K562 (cell line): ENCODE measurements around the gene GAMT. TPM values are rescaled to one million over a fixed set of nuclear protein-coding genes. Genes with fewer than 3 reads are reported as not detected.

Experiments used
- ELK1 ChIP-seq: sonication (generic); formaldehyde crosslinking; IDR thresholded peaks from 2 replicates; pipeline ENCODE4 v1.8.1; 2022; ENCODE audit warnings: missing genetic modification reagents
- KLF1 ChIP-seq: fragments of 450-650 bp; IDR thresholded peaks from 2 replicates; pipeline ENCODE4 v1.6.1; 2016; ENCODE audit warnings: missing genetic modification characterization, missing compliant biosample characterization
- NFXL1 ChIP-seq: fragments of 450-650 bp; formaldehyde crosslinking; IDR thresholded peaks from 2 replicates; pipeline ENCODE4 v1.4.0; 2021; ENCODE audit warnings: mild to moderate bottlenecking
- NR2C1 ChIP-seq, 2 experiments: fragments of 450-650 bp; IDR thresholded peaks; 2 replicates each; pipeline ENCODE4 v1.6.1; 2017; ENCODE audit warnings: mild to moderate bottlenecking in 2 of 2, antibody characterized with exemption in 1 of 2, inconsistent platforms in 1 of 2, missing compliant biosample characterization in 1 of 2, missing genetic modification characterization in 1 of 2
- RAD51 ChIP-seq: fragments of 450-650 bp; IDR thresholded peaks from 2 replicates; pipeline ENCODE4 v1.7.1; 2016; ENCODE audit warnings: low read depth, mild to moderate bottlenecking, borderline replicate concordance
- RCOR1 ChIP-seq, 2 experiments: IDR thresholded peaks; 2 replicates each; pipeline ENCODE4 v1.6.1; 2012; ENCODE audit warnings: low read depth in 2 of 2, low read length in 2 of 2, borderline replicate concordance in 1 of 2, improper control_type of control experiment in 1 of 2
- SPI1 ChIP-seq: IDR thresholded peaks from 2 replicates; pipeline ENCODE4 v1.6.1; 2011; ENCODE audit warnings: low read depth, low read length, control low read depth, borderline replicate concordance
- THRAP3 ChIP-seq: fragments of 450-650 bp; IDR thresholded peaks from 2 replicates; pipeline ENCODE4 v1.6.1; 2016; ENCODE audit warnings: mild to moderate bottlenecking, inconsistent platforms, borderline replicate concordance
- TRIM25 ChIP-seq: fragments of 450-650 bp; IDR thresholded peaks from 2 replicates; pipeline ENCODE4 v1.7.0; 2016; ENCODE audit warnings: borderline replicate concordance
- ZBTB33 ChIP-seq: sonication (generic); formaldehyde crosslinking; IDR thresholded peaks from 2 replicates; pipeline ENCODE4 v1.8.1; 2023; ENCODE audit warnings: mild to moderate bottlenecking, missing genetic modification reagents
- ZNF592 ChIP-seq: fragments of 450-650 bp; IDR thresholded peaks from 2 replicates; pipeline ENCODE4 v1.6.1; 2017; ENCODE audit warnings: antibody characterized with exemption, mild to moderate bottlenecking
- ZNF699 ChIP-seq: fragments of 250-450 bp; sonication (Bioruptor Pico); IDR thresholded peaks from 2 replicates; pipeline ENCODE4 v1.8.0; 2021; ENCODE audit warnings: mild to moderate bottlenecking, moderate library complexity; ENCODE audit not compliant: insufficient replicate concordance
- polyA plus RNA-seq, 8 experiments: library from polyadenylated mRNA; depleted of rRNA in 4 of 8; stranded (reverse) in 5 of 8; unstranded in 3 of 8; fragments of >200 nt; fragmentation: Nextera tagmentation in 2 of 8; fragmentation: Illumina TruSeq in 1 of 8; extraction: Ambion mirVana in 2 of 8; extraction: Trizol in 1 of 8; gene quantifications; 2 replicates each; pipeline versions ENCODE4 v1.2.1 to v1.2.3, GENCODE V29; 2011 to 2014; ENCODE audit warnings: inconsistent platforms in 1 of 8, missing spikeins in 1 of 8
- total RNA-seq, 7 experiments: library from RNA; depleted of rRNA in 6 of 7; stranded (reverse); fragments of >200 nt in 6 of 7; fragmentation: Illumina TruSeq in 2 of 7; extraction: Trizol in 2 of 7; gene quantifications; 2 replicates each; pipeline versions ENCODE4 v1.2.1 to v1.2.3, GENCODE V29; 2011 to 2021; ENCODE audit warnings: low replicate concordance in 1 of 7

Gene GAMT
- total and polyA plus RNA-seq, 9 of the 15 experiments (the other 6 are each of a cell fraction or from before 2014, with no cell fraction given): 1.3 to 35.3 (median 27.2) TPM

GRCh38 chr19:1435378-1435989 lies 34.1 kb upstream of the GAMT start (continued):
- TF ChIP-seq NFXL1: no peak
- TF ChIP-seq ZBTB33 (CRISPR knock-in tag): peak; percentile 94
- TF ChIP-seq ZNF699 (CRISPR knock-in tag): no peak
- TF ChIP-seq ELK1 (CRISPR knock-in tag): no peak
- peak; percentile 30; the same call in 1 of the 2 replicates for TF ChIP-seq RAD51
- peak; percentile 46; the same call in 1 of the 2 replicates for TF ChIP-seq ZNF592
- peak; percentile 48; the same call in 1 of the 2 replicates for TF ChIP-seq SPI1
- no peak for TF ChIP-seq THRAP3
- 0 out of 2 replicates have a peak, but pooled peaks have one; percentile 42 for TF ChIP-seq KLF1 (tag)
- 0 out of 2 replicates have a peak, but pooled peaks have one; percentile 21 for TF ChIP-seq NR2C1 (IDR thresholded peaks at IDR 0.05)
- no peak for TF ChIP-seq NR2C1 (tag; IDR thresholded peaks at IDR 0.05)
- TF ChIP-seq TRIM25: no peak
- TF ChIP-seq RCOR1 (IDR thresholded peaks at IDR 0.05; ENCODE audit: borderline replicate concordance in 1 of 2, low read depth in 2 of 2, low read length in 2 of 2): no peak
